HepG2 (cell line): Measurements from ENCODE around the gene GZMH. TPM values are rescaled to one million over a fixed set of nuclear protein-coding genes. Genes with fewer than 3 reads are reported as not detected.

Source experiments
- ATAC-seq: fragments of 200-7000 bp; cut with Tn5 transposase; 3 replicates; pipeline ENCODE4 v1.9.1; 2020; ENCODE audit warnings: mild to moderate bottlenecking, moderate library complexity
- BruUV-seq: library from RNA; stranded (reverse); fragments of 400-500 nt; replicated peaks from 2 replicates; lab custom pipeline; 2021; lab: Mats Ljungman, UMichigan
- CTCF ChIA-PET: fragments of 300-600 bp; formaldehyde crosslinking; extraction: SDS; loops from one replicate; lab custom pipeline; 2021; ENCODE audit warnings: low total read pairs, inconsistent platforms, low intra/inter-chr PET ratio; lab: Yijun Ruan, JAX
- POLR2A ChIA-PET: fragments of 350-600 bp; sonication (Branson Sonifier 250); formaldehyde crosslinking; loops from one replicate; lab custom pipeline; 2020; ENCODE audit warnings: antibody characterized with exemption, inconsistent platforms; lab: Yijun Ruan, JAX
- DNase-seq: peaks from one replicate; pipeline ENCODE4 v3.0.0-alpha.2; 2015; ENCODE audit warnings: low spot score
- FAIRE-seq: peaks from 3 replicates; lab custom pipeline; 2011; peaks lifted over from hg19 to GRCh38; lab: Jason Lieb, UNC
- H2AFZ ChIP-seq: one replicate; pipeline ENCODE4 v1.6.1; 2011; ENCODE audit warnings: low read length, inconsistent platforms
- H3K27ac ChIP-seq: fragments of 300-600 bp; 3 replicates; pipeline ENCODE4 v1.8.0; 2011; ENCODE audit warnings: mixed run types, mild to moderate bottlenecking, mixed read lengths, low read length, inconsistent platforms; ENCODE audit not compliant: insufficient read depth; ENCODE audit errors: extremely low read length
- H3K27me3 ChIP-seq, 2 experiments: fragments of 200-600 bp in 1 of 2; 2 replicates in 1 of 2; 3 replicates in 1 of 2; pipeline versions ENCODE4 v1.6.0 to v1.8.0; 2011; ENCODE audit warnings: low read length in 2 of 2, mild to moderate bottlenecking in 2 of 2, moderate library complexity in 2 of 2, inconsistent platforms in 1 of 2; ENCODE audit not compliant: insufficient read depth in 2 of 2, control insufficient read depth in 1 of 2
- H3K36me3 ChIP-seq, 2 experiments: fragments of 200-600 bp in 1 of 2; replicated peaks in 1 of 2; 2 replicates in 1 of 2; 3 replicates in 1 of 2; pipeline versions ENCODE4 v1.5.1 to v1.8.0; 2011; ENCODE audit warnings: low read length in 2 of 2, inconsistent platforms in 1 of 2; ENCODE audit not compliant: insufficient read depth in 2 of 2, control insufficient read depth in 1 of 2
- H3K4me1 ChIP-seq: 2 replicates; pipeline ENCODE4 v1.5.1; 2012; ENCODE audit warnings: low read length, inconsistent platforms; ENCODE audit not compliant: insufficient read depth
- H3K4me2 ChIP-seq: 2 replicates; pipeline ENCODE4 v1.6.0; 2011; ENCODE audit warnings: low read depth, low read length, inconsistent platforms
- H3K4me3 ChIP-seq, 3 experiments: fragments of 200-600 bp in 1 of 3; sonication (generic), shearing (Covaris generic) in 1 of 3; replicated peaks in 1 of 3; 2 replicates each; pipeline ENCODE4 v1.5.1; 2011 to 2016; ENCODE audit warnings: low read length in 3 of 3, inconsistent platforms in 2 of 3, low read depth in 2 of 3, mild to moderate bottlenecking in 2 of 3, control low read depth in 1 of 3, mixed read lengths in 1 of 3; ENCODE audit not compliant: insufficient read depth in 1 of 3
- H3K79me2 ChIP-seq: one replicate; pipeline ENCODE4 v1.6.1; 2011; ENCODE audit warnings: low read length, inconsistent platforms; ENCODE audit not compliant: insufficient read depth
- H3K9ac ChIP-seq: 2 replicates; pipeline ENCODE4 v1.6.0; 2011; ENCODE audit warnings: mild to moderate bottlenecking, low read depth, low read length, inconsistent platforms; ENCODE audit not compliant: insufficient read depth
- H3K9me3 ChIP-seq: 2 replicates; pipeline ENCODE4 v1.5.1; 2012; ENCODE audit warnings: mild to moderate bottlenecking, low read length
- H4K20me1 ChIP-seq: 2 replicates; pipeline ENCODE4 v1.6.0; 2011; ENCODE audit warnings: inconsistent platforms, mild to moderate bottlenecking, low read length, moderate library complexity; ENCODE audit not compliant: insufficient read depth
- NCOA1 ChIP-seq: sonication (generic); formaldehyde crosslinking; IDR thresholded peaks from 2 replicates; pipeline ENCODE4 v1.9.0; 2021; ENCODE audit warnings: missing genetic modification reagents
- NR2F1 ChIP-seq, 2 experiments: fragments of 450-650 bp in 1 of 2; formaldehyde crosslinking in 1 of 2; IDR thresholded peaks; 2 replicates each; pipeline versions ENCODE4 v1.5.0 to v1.6.1; 2016 to 2020; ENCODE audit warnings: mild to moderate bottlenecking in 1 of 2, missing compliant biosample characterization in 1 of 2, missing genetic modification reagents in 1 of 2, moderate library complexity in 1 of 2
- NR2F6 ChIP-seq, 2 experiments: IDR thresholded peaks; 2 replicates each; pipeline ENCODE4 v1.6.1; 2016; ENCODE audit warnings: antibody characterized with exemption in 1 of 2, mild to moderate bottlenecking in 1 of 2
- NR3C1 ChIP-seq: sonication (generic); formaldehyde crosslinking; IDR thresholded peaks from 2 replicates; pipeline ENCODE4 v1.4.0; 2020; ENCODE audit warnings: missing genetic modification reagents
- PAWR ChIP-seq: sonication (generic); formaldehyde crosslinking; IDR thresholded peaks from 2 replicates; pipeline ENCODE4 v1.4.0; 2020; ENCODE audit warnings: missing genetic modification reagents, mild to moderate bottlenecking, borderline replicate concordance
- SMAD9 ChIP-seq: sonication (generic); formaldehyde crosslinking; IDR thresholded peaks from 2 replicates; pipeline ENCODE4 v1.5.1; 2020; ENCODE audit warnings: mild to moderate bottlenecking, missing genetic modification reagents
- ZFP36 ChIP-seq: fragments of 150-350 bp; IDR thresholded peaks from 2 replicates; pipeline ENCODE4 v1.6.1; 2018; ENCODE audit warnings: borderline replicate concordance, low read length, low read depth; ENCODE audit not compliant: partially characterized antibody
- ZFP41 ChIP-seq: sonication (generic); formaldehyde crosslinking; IDR thresholded peaks from 2 replicates; pipeline ENCODE4 v1.4.0; 2020; ENCODE audit warnings: mild to moderate bottlenecking, missing genetic modification reagents, borderline replicate concordance
- ZNF350 ChIP-seq: sonication (generic); formaldehyde crosslinking; IDR thresholded peaks from 2 replicates; pipeline ENCODE4 v1.4.0; 2020; ENCODE audit warnings: mild to moderate bottlenecking, low read depth, missing genetic modification reagents, borderline replicate concordance
- ZNF451 ChIP-seq: sonication (generic); formaldehyde crosslinking; IDR thresholded peaks from 2 replicates; pipeline ENCODE4 v1.5.0; 2020; ENCODE audit warnings: mild to moderate bottlenecking, missing genetic modification reagents
- ZNF660 ChIP-seq: sonication (generic); formaldehyde crosslinking; IDR thresholded peaks from 2 replicates; pipeline ENCODE4 v1.5.1; 2020; ENCODE audit warnings: mild to moderate bottlenecking, low read depth, missing genetic modification reagents, borderline replicate concordance
- WGBS: methylation state at CpG from one replicate; pipeline ENCODE4 v1.1.6; 2017; ENCODE audit warnings: low lambda C conversion rate; 5-methylcytosine and 5-hydroxymethylcytosine counted together
- in situ Hi-C: cut with HindIII; loops from 2 replicates; pipeline ENCODE4 v1.10.0; 2017; ENCODE audit warnings: low pct_unique_long_range_greater_than_20kb; ENCODE audit not compliant: extremely low pct_ligation_motif_present
- intact Hi-C: fragments of 100-400 bp; cut with micrococcal nuclease; formaldehyde crosslinking; loops from one replicate; pipeline ENCODE4 v1.10.0; 2022; ENCODE audit not compliant: unreplicated experiment
- polyA plus RNA-seq, 8 experiments: library from polyadenylated mRNA; depleted of rRNA in 3 of 8; stranded (reverse) in 7 of 8; unstranded in 1 of 8; fragments of >200 nt; fragmentation: Illumina TruSeq in 4 of 8; extraction: Trizol in 4 of 8; gene quantifications; 2 replicates each; pipeline versions ENCODE4 v1.2.1 to v1.2.3, GENCODE V29; 2011 to 2016; ENCODE audit warnings: low read depth in 4 of 8, missing spikeins in 1 of 8, mixed read lengths in 1 of 8; ENCODE audit not compliant: insufficient read depth in 1 of 8
- total RNA-seq, 5 experiments: library from RNA; depleted of rRNA; stranded (reverse); fragments of >200 nt; fragmentation: Illumina TruSeq; extraction: Trizol; gene quantifications; 2 replicates each; pipeline ENCODE4 v1.2.3, GENCODE V29; 2016; ENCODE audit warnings: low read depth in 1 of 5
- TF ChIP-seq, protein P1 (sequence below): IDR thresholded peaks from 2 replicates; pipeline ENCODE4 v1.6.1; 2012; ENCODE audit warnings: inconsistent platforms
- TF ChIP-seq, protein P2 (sequence below): sonication (generic); formaldehyde crosslinking; IDR thresholded peaks from 2 replicates; pipeline ENCODE4 v1.4.0; 2020; ENCODE audit warnings: missing genetic modification reagents
- TF ChIP-seq, protein P3 (sequence below), 2 experiments: fragments of 450-650 bp in 1 of 2; sonication (generic) in 1 of 2; formaldehyde crosslinking; IDR thresholded peaks; 2 replicates each; pipeline versions ENCODE4 v1.5.0 to v1.8.0; 2020 to 2022; ENCODE audit warnings: mild to moderate bottlenecking in 1 of 2, missing genetic modification reagents in 1 of 2
- TF ChIP-seq, protein P4 (sequence below): sonication (generic); formaldehyde crosslinking; IDR thresholded peaks from 2 replicates; pipeline ENCODE4 v1.4.0; 2020; ENCODE audit warnings: missing genetic modification reagents

GZMH gene
- total and polyA plus RNA-seq, 2 of the 13 experiments (the other 11 are each of a cell fraction or from before 2014, with no cell fraction given), result 0.08 TPM; not detected in 1

DNA sequence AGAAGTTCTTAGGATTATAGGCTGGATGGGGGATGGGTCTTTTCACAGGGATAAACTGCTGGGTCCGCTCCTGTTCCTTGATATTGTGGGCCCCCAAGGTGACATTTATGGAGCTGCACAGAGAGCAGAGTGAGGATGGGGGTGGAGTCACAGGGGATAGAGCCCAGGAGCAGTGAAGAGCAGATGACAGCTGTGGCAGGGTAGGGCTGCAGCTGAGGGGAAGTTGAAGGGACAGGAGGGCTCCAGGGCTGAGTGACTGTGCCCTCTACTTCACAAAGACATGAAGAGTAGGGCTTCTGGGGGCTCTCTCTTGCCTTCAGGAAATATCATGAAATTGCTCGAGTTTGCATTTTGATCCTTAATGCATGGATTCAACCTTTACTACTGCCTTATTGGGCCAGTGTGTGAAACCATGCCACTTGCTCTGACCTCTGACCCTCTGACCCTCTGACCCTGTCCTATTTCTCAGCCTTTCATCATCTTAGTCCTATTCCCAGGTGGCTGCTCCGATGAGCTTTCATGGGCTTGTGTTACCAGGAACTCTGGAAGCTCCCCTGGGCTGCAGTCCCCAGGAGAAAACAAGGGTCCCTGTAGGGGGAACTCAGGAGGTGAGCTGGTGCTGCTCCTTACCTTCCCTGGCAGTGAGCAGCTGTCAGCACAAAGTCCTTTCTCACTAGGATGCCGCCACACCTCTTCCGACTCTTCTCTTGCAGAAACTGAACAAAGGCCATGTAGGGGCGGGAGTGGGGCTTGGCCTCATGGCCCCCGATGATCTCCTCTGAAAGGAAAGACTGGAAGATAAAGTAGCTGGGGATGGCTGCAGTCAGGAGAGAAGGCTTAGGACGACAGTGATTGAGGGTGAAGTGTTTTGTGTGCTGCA is 1.6 kb downstream of the GZMH start:
- Histone ChIP-seq H4K20me1 (no peaks in the 10 kb centered on the region), H3K27ac (no peak overlapping the region), H3K4me3 (no peak overlapping the region), H3K36me3 (no peaks in the 10 kb centered on the region), H3K9ac (no peak overlapping the region), H3K9me3 (no peaks in the 10 kb centered on the region), H3K4me2 (no peak overlapping the region), H3K27me3 (no peaks in the 10 kb centered on the region), H2AFZ (no peak overlapping the region), H3K79me2 (no peaks in the 10 kb centered on the region), H3K4me1 (peaks cover 7% of the 10 kb centered on the region; the same call in 1 of the 2 replicates)
- WGBS, result 12% methylated on average over 8 of the region's 8 CpGs
- FAIRE-seq, result no peak
- no TSS peak for BruUV-seq
- CTCF ChIA-PET, result no interaction called here
- intact Hi-C loops (no loop called here), in situ Hi-C loops (no loop called here)
- POLR2A ChIA-PET, result no interaction called here
- ATAC-seq, result peak; percentile 15
- no peak for DNase-seq
- TF ChIP-seq ZFP41 (CRISPR knock-in tag), result no peak
- TF ChIP-seq, protein P1, sequence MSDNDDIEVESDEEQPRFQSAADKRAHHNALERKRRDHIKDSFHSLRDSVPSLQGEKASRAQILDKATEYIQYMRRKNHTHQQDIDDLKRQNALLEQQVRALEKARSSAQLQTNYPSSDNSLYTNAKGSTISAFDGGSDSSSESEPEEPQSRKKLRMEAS, result no peak
- TF ChIP-seq PAWR, result no peak
- TF ChIP-seq ZNF350, result no peak
- TF ChIP-seq, protein P2, sequence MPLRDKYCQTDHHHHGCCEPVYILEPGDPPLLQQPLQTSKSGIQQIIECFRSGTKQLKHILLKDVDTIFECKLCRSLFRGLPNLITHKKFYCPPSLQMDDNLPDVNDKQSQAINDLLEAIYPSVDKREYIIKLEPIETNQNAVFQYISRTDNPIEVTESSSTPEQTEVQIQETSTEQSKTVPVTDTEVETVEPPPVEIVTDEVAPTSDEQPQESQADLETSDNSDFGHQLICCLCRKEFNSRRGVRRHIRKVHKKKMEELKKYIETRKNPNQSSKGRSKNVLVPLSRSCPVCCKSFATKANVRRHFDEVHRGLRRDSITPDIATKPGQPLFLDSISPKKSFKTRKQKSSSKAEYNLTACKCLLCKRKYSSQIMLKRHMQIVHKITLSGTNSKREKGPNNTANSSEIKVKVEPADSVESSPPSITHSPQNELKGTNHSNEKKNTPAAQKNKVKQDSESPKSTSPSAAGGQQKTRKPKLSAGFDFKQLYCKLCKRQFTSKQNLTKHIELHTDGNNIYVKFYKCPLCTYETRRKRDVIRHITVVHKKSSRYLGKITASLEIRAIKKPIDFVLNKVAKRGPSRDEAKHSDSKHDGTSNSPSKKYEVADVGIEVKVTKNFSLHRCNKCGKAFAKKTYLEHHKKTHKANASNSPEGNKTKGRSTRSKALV (CRISPR knock-in tag), result no peak
- TF ChIP-seq NR2F6 (IDR thresholded peaks at IDR 0.05), result peak; percentile 63
- 0 out of 2 replicates have a peak, but pooled peaks have one; percentile 5 for TF ChIP-seq NR2F6 (CRISPR knock-in tag; IDR thresholded peaks at IDR 0.05)
- TF ChIP-seq ZNF451 (CRISPR knock-in tag), result no peak
- TF ChIP-seq NCOA1 (CRISPR knock-in tag), result no peak
- no peak for TF ChIP-seq ZNF660 (CRISPR knock-in tag)
- no peak for TF ChIP-seq SMAD9
- peak in 1 of 2 experiments; percentile 73; a peak in 1 of 4 replicates for TF ChIP-seq NR2F1 (CRISPR knock-in tag; IDR thresholded peaks at IDR 0.05)
- TF ChIP-seq NR3C1 (CRISPR knock-in tag), result no peak
- TF ChIP-seq, protein P3, sequence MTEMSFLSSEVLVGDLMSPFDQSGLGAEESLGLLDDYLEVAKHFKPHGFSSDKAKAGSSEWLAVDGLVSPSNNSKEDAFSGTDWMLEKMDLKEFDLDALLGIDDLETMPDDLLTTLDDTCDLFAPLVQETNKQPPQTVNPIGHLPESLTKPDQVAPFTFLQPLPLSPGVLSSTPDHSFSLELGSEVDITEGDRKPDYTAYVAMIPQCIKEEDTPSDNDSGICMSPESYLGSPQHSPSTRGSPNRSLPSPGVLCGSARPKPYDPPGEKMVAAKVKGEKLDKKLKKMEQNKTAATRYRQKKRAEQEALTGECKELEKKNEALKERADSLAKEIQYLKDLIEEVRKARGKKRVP (CRISPR knock-in tag; IDR thresholded peaks at IDR 0.05), result peak in 1 of 2 experiments; percentile 83; a peak in 2 of 4 replicates
- TF ChIP-seq ZFP36, result no peak
- TF ChIP-seq, protein P4, sequence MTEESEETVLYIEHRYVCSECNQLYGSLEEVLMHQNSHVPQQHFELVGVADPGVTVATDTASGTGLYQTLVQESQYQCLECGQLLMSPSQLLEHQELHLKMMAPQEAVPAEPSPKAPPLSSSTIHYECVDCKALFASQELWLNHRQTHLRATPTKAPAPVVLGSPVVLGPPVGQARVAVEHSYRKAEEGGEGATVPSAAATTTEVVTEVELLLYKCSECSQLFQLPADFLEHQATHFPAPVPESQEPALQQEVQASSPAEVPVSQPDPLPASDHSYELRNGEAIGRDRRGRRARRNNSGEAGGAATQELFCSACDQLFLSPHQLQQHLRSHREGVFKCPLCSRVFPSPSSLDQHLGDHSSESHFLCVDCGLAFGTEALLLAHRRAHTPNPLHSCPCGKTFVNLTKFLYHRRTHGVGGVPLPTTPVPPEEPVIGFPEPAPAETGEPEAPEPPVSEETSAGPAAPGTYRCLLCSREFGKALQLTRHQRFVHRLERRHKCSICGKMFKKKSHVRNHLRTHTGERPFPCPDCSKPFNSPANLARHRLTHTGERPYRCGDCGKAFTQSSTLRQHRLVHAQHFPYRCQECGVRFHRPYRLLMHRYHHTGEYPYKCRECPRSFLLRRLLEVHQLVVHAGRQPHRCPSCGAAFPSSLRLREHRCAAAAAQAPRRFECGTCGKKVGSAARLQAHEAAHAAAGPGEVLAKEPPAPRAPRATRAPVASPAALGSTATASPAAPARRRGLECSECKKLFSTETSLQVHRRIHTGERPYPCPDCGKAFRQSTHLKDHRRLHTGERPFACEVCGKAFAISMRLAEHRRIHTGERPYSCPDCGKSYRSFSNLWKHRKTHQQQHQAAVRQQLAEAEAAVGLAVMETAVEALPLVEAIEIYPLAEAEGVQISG (CRISPR knock-in tag), result no peak
